ENCODE data around the gene TRPC4. TPM values are rescaled to one million over a fixed set of nuclear protein-coding genes. Genes with fewer than 3 reads are reported as not detected.

The TRPC4 gene
- total and polyA plus RNA-seq, 2 donors (not counting 1 experiment from before 2014, with no cell fraction given), result not detected

GRCh38 chr13:37641391-37641790 is 228.2 kb downstream of the TRPC4 start:
- no peak overlapping the region for H3K4me3 Mint-ChIP-seq
- ChIA-PET POLR2A (no interaction called here), CTCF (no interaction called here)
- H3K4me1 Mint-ChIP-seq, result no peaks in the 10 kb centered on the region
- 100% methylated on average over 2 of the region's 2 CpGs for WGBS (ENCODE audit: insufficient coverage)
- H2AFZ ChIP-seq (ENCODE audit: insufficient read depth, low read depth, low read length, poor library complexity, severe bottlenecking), result no peak overlapping the region
- H3K9me3 ChIP-seq (ENCODE audit: control extremely low read depth in 1 of 3, control insufficient read depth in 2 of 3, insufficient read depth in 1 of 3, low read length in 2 of 3), result no peaks in the 10 kb centered on the region
- TF ChIP-seq CTCF (IDR thresholded peaks at IDR 0.05), result no peak
- no peak for TF ChIP-seq EZH2 (IDR thresholded peaks at IDR 0.05; ENCODE audit: borderline replicate concordance, insufficient read depth, low read depth, low read length, poor library complexity, severe bottlenecking)
- H3K27ac ChIP-seq (ENCODE audit: low read length in 2 of 2), result no peak overlapping the region
- ATAC-seq (ENCODE audit: low read depth), result no peak
- H3K9me3 Mint-ChIP-seq (ENCODE audit: insufficient read depth), result no peaks in the 10 kb centered on the region
- DNase-seq, result no peak
- H3K4me2 ChIP-seq (replicated peaks; ENCODE audit: low read depth, low read length, poor library complexity, severe bottlenecking), result no peak overlapping the region
- no peaks in the 10 kb centered on the region for H3K27me3 ChIP-seq (replicated peaks in 1 of 4; ENCODE audit: control extremely low read depth in 1 of 4, control insufficient read depth in 3 of 4, insufficient read depth in 4 of 4, low read length in 3 of 4)
- no peak overlapping the region for H3K9ac ChIP-seq (ENCODE audit: low read length)
- H3K27me3 Mint-ChIP-seq, result no peaks in the 10 kb centered on the region
- H3K4me1 ChIP-seq (ENCODE audit: control insufficient read depth in 2 of 2, insufficient read depth in 2 of 2, low read length in 2 of 2), result no peaks in the 10 kb centered on the region
- no peaks in the 10 kb centered on the region for H4K20me1 ChIP-seq (ENCODE audit: control insufficient read depth, insufficient read depth, low read length, poor library complexity, severe bottlenecking)
- no peak overlapping the region for H3K27ac Mint-ChIP-seq
- no peaks in the 10 kb centered on the region for H3K79me2 ChIP-seq (ENCODE audit: control insufficient read depth, insufficient read depth, low read length)
- H3K36me3 ChIP-seq (replicated peaks in 1 of 2; ENCODE audit: control extremely low read depth in 1 of 2, control insufficient read depth in 1 of 2, extremely low read depth in 1 of 2, insufficient read depth in 2 of 2, low read length in 1 of 2), result no peaks in the 10 kb centered on the region
- H3K4me3 ChIP-seq (ENCODE audit: control extremely low read depth in 1 of 5, extremely low read depth in 1 of 5, insufficient read depth in 1 of 5, low read depth in 2 of 5, low read length in 4 of 5), result no peak overlapping the region
- intact Hi-C loops (cut with micrococcal nuclease), result no loop called here

- Histone ChIP-seq H3K4me1 (ENCODE audit: control insufficient read depth in 2 of 2, insufficient read depth in 2 of 2, low read length in 2 of 2) (no peaks in the 10 kb centered on the region), H3K9me3 (ENCODE audit: control extremely low read depth in 1 of 3, control insufficient read depth in 2 of 3, insufficient read depth in 1 of 3, low read length in 2 of 3) (no peaks in the 10 kb centered on the region), H3K9ac (ENCODE audit: low read length) (no peak overlapping the region), H3K36me3 (replicated peaks in 1 of 2; ENCODE audit: control extremely low read depth in 1 of 2, control insufficient read depth in 1 of 2, extremely low read depth in 1 of 2, insufficient read depth in 2 of 2, low read length in 1 of 2) (no peaks in the 10 kb centered on the region), H3K27me3 (replicated peaks in 1 of 4; ENCODE audit: control extremely low read depth in 1 of 4, control insufficient read depth in 3 of 4, insufficient read depth in 4 of 4, low read length in 3 of 4) (no peaks in the 10 kb centered on the region), H2AFZ (ENCODE audit: insufficient read depth, low read depth, low read length, poor library complexity, severe bottlenecking) (no peak overlapping the region), H4K20me1 (ENCODE audit: control insufficient read depth, insufficient read depth, low read length, poor library complexity, severe bottlenecking) (no peaks in the 10 kb centered on the region), H3K79me2 (ENCODE audit: control insufficient read depth, insufficient read depth, low read length) (no peaks in the 10 kb centered on the region), H3K4me3 (ENCODE audit: control extremely low read depth in 1 of 5, extremely low read depth in 1 of 5, insufficient read depth in 1 of 5, low read depth in 2 of 5, low read length in 4 of 5) (no peak overlapping the region), H3K4me2 (replicated peaks; ENCODE audit: low read depth, low read length, poor library complexity, severe bottlenecking) (no peak overlapping the region), H3K27ac (ENCODE audit: low read length in 2 of 2) (no peak overlapping the region)
- no peaks in the 10 kb centered on the region for H3K4me1 Mint-ChIP-seq
- no peak overlapping the region for H3K27ac Mint-ChIP-seq
- H3K27me3 Mint-ChIP-seq, result no peaks in the 10 kb centered on the region
- DNase-seq (no peak), ATAC-seq (ENCODE audit: low read depth) (no peak)
- ChIA-PET POLR2A (no interaction called here), CTCF (no interaction called here)
- H3K9me3 Mint-ChIP-seq (ENCODE audit: insufficient read depth), result no peaks in the 10 kb centered on the region
- WGBS (ENCODE audit: insufficient coverage), result no CpG with 5 or more reads among the region's 2 CpGs
- intact Hi-C loops (cut with micrococcal nuclease), result no loop called here
- no peak for TF ChIP-seq EZH2 (IDR thresholded peaks at IDR 0.05; ENCODE audit: borderline replicate concordance, insufficient read depth, low read depth, low read length, poor library complexity, severe bottlenecking)
- no peak for TF ChIP-seq CTCF (IDR thresholded peaks at IDR 0.05)
- no peak overlapping the region for H3K4me3 Mint-ChIP-seq
Measured at GRCh38 chr13:37640499-37640898, 229.1 kb downstream of the TRPC4 start.
